Tibial nerve (tissue), 4 donors: ENCODE measurements around the gene KCNMA1. TPM values are rescaled to one million over a fixed set of nuclear protein-coding genes. Genes with fewer than 3 reads are reported as not detected.

Experiments used
- DNase-seq, 2 donors: peaks; one replicate each; pipeline ENCODE4 v3.0.0-alpha.2; 2019; ENCODE audit warnings: low spot score in 2 of 2
- H3K27ac ChIP-seq, 4 donors: fragments of 200-600 bp; sonication (generic) in 3 of 4; one replicate each; pipeline ENCODE4 v1.5.1; 2017 to 2019; ENCODE audit warnings: mild to moderate bottlenecking in 1 of 4
- H3K27me3 ChIP-seq, 2 donors: fragments of 200-600 bp; sonication (generic) in 1 of 2; one replicate each; pipeline versions ENCODE4 v1.5.1 to v1.6.0; 2017 to 2019
- H3K36me3 ChIP-seq, 3 donors: fragments of 200-600 bp; sonication (generic); one replicate each; pipeline ENCODE4 v1.5.1; 2018 to 2019
- H3K4me1 ChIP-seq, 4 donors: fragments of 200-600 bp; sonication (generic) in 3 of 4; one replicate each; pipeline ENCODE4 v1.5.1; 2017 to 2019
- H3K4me3 ChIP-seq, 4 donors: fragments of 200-600 bp; sonication (generic) in 3 of 4; one replicate each; pipeline ENCODE4 v1.5.1; 2017 to 2019; ENCODE audit warnings: mild to moderate bottlenecking in 1 of 4, moderate library complexity in 1 of 4
- H3K9me3 ChIP-seq, 4 donors: fragments of 200-600 bp; sonication (generic) in 3 of 4; one replicate each; pipeline ENCODE4 v1.5.1; 2017 to 2019
- EP300 ChIP-seq, 2 donors: sonication (generic); formaldehyde crosslinking; IDR thresholded peaks; one replicate each; pipeline ENCODE4 v1.6.1; 2017; ENCODE audit warnings: antibody characterized with exemption in 2 of 2, mild to moderate bottlenecking in 1 of 2
- POLR2A ChIP-seq, 2 donors: fragments of 450-650 bp; IDR thresholded peaks; one replicate each; pipeline ENCODE4 v1.6.1; 2017; ENCODE audit warnings: antibody characterized with exemption in 2 of 2, mild to moderate bottlenecking in 2 of 2, moderate library complexity in 2 of 2
- WGBS, 2 donors: methylation state at CpG; one replicate each; pipeline ENCODE4 v1.1.5; 2018; 5-methylcytosine and 5-hydroxymethylcytosine counted together
- total RNA-seq, 4 donors: library from RNA; depleted of rRNA; stranded (reverse); fragments of >200 nt; gene quantifications; one replicate each; pipeline ENCODE4 v1.1.0, GENCODE V29; 2016
- TF ChIP-seq, protein P1 (sequence below), 5 experiments: fragments of 200-600 bp in 3 of 5; fragments of 450-650 bp in 2 of 5; sonication (generic) in 3 of 5; IDR thresholded peaks; one replicate each; pipeline ENCODE4 v1.5.1; 2016 to 2019; ENCODE audit warnings: antibody characterized with exemption in 5 of 5, mild to moderate bottlenecking in 3 of 5, moderate library complexity in 2 of 5

Gene KCNMA1
- total RNA-seq, 4 donors from 2014 or later: 10.2 to 19.9 (median 13.7) TPM

DNA sequence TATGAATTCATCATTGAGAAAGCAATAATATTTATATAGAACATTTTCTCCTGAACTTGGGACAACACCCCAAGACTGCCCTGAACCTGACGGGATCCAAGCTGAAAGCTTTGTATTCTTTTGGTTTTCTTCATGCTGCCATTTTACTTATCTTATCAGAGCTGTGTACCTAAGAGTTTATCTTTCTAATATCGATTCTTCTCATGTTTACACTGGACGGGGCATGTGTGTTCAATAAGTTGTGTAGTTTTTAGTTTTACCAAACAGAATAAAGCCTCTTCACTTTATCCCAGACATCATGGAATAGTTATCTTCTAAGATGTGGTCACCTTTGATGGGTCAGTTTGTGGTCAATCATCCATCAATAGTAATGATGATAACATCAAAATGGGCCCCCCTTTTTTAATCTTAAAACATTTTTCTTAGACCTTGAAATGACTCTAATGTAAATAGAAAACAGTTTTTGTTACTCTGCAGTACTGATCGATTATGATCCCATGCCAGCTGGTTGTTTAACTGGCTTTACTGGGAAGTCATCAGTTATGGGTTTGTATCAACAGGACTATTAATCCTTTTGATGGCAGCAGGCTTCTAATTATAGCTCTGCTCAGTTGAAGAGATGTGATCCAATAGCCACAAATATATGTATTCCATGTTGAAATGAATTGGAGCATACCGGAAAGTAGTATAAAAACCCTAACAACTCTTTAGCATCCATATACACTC, 446.1 kb downstream of the KCNMA1 start:
- no peaks in the 10 kb centered on the region for H3K9me3 ChIP-seq
- H3K36me3 ChIP-seq: no peaks in the 10 kb centered on the region
- no peak overlapping the region for H3K4me3 ChIP-seq
- H3K27ac ChIP-seq: no peak overlapping the region
- H3K4me1 ChIP-seq: no peaks in the 10 kb centered on the region
- TF ChIP-seq POLR2A (IDR thresholded peaks at IDR 0.05): no peak
- TF ChIP-seq EP300 (IDR thresholded peaks at IDR 0.05): no peak
- TF ChIP-seq, protein P1, sequence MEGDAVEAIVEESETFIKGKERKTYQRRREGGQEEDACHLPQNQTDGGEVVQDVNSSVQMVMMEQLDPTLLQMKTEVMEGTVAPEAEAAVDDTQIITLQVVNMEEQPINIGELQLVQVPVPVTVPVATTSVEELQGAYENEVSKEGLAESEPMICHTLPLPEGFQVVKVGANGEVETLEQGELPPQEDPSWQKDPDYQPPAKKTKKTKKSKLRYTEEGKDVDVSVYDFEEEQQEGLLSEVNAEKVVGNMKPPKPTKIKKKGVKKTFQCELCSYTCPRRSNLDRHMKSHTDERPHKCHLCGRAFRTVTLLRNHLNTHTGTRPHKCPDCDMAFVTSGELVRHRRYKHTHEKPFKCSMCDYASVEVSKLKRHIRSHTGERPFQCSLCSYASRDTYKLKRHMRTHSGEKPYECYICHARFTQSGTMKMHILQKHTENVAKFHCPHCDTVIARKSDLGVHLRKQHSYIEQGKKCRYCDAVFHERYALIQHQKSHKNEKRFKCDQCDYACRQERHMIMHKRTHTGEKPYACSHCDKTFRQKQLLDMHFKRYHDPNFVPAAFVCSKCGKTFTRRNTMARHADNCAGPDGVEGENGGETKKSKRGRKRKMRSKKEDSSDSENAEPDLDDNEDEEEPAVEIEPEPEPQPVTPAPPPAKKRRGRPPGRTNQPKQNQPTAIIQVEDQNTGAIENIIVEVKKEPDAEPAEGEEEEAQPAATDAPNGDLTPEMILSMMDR (IDR thresholded peaks at IDR 0.05): no peak
- WGBS, 2 donors: 77 to 88% methylated on average over 5 of the region's 5 CpGs
- H3K27me3 ChIP-seq: no peaks in the 10 kb centered on the region
- no peak for DNase-seq

DNA sequence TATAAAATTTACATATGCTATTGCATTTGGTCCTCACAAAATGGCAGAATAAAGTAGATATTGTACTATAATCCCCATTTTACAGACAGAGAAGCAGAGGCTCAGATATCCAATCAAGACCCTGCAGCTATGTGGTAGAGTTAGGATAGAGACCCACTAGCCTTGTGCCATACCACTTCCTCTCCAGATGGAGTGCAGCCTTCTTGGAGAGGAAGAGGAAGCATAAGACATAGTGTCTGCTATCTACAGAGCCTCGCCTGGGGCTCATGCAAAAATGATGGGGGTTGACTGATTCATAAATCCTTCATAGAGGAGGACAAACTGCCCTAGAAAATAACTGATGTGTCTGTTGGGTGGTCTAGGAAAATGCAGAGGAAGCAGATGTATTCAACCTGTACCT, 447.3 kb downstream of the KCNMA1 start:
- Histone ChIP-seq H3K4me1 (no peaks in the 10 kb centered on the region), H3K27me3 (no peaks in the 10 kb centered on the region), H3K4me3 (no peak overlapping the region), H3K36me3 (no peaks in the 10 kb centered on the region), H3K27ac (no peak overlapping the region), H3K9me3 (no peaks in the 10 kb centered on the region)
- TF ChIP-seq, protein P1 (IDR thresholded peaks at IDR 0.05): no peak
- no peak for TF ChIP-seq POLR2A (IDR thresholded peaks at IDR 0.05)
- TF ChIP-seq EP300 (IDR thresholded peaks at IDR 0.05): no peak
- DNase-seq: no peak
- WGBS, 2 donors: 75 to 93% methylated on average over 1 of the region's 1 CpG

DNA sequence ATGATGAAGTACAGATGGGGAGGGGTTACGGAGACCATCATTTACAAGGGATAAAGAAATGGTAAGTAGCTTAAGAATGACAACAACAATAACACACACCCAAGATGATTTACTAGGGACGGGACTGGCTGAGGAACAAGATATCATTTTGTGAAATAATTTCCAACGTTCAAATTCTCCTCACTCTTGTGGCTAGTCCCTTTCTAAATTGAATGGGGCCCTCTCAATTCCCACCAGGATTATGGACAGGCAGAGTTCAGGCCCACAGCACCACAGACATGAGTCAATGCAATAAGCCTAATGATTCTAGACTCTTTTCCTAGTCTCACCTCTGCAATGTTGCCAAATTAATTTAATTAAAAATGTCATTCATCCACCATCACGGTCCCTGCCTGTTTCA, 448.1 kb downstream of the KCNMA1 start:
- Histone ChIP-seq H3K27ac (no peak overlapping the region), H3K27me3 (no peaks in the 10 kb centered on the region), H3K4me3 (no peak overlapping the region), H3K36me3 (no peaks in the 10 kb centered on the region), H3K9me3 (no peaks in the 10 kb centered on the region), H3K4me1 (no peaks in the 10 kb centered on the region)
- WGBS, 2 donors: 77 to 89% methylated on average over 4 of the region's 4 CpGs
- TF ChIP-seq, protein P1 (IDR thresholded peaks at IDR 0.05): no peak
- TF ChIP-seq EP300 (IDR thresholded peaks at IDR 0.05) (no peak), POLR2A (IDR thresholded peaks at IDR 0.05) (no peak)
- no peak for DNase-seq

DNA sequence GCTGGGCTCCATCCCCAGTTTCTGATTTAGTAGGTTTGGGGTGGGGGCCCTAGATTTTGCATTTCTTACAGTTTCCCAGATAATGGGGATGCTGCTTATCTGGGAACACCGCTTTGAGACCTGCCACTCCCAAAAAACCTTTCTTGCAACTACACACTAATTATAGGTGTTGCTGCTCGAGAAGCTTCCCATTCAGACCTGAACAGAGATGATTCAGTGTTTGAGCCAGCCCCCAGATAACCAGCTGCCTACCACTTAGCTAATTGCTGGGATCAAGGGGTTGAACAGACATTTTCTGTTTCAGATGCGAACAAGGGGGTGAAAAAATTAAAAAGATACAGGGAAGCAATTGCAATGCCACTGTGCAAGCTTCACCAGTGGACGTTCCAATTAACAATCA, 448.5 kb downstream of the KCNMA1 start:
- Histone ChIP-seq H3K36me3 (no peaks in the 10 kb centered on the region), H3K4me3 (no peak overlapping the region), H3K4me1 (no peaks in the 10 kb centered on the region), H3K27ac (no peak overlapping the region), H3K27me3 (no peaks in the 10 kb centered on the region), H3K9me3 (no peaks in the 10 kb centered on the region)
- DNase-seq: no peak
- TF ChIP-seq POLR2A (IDR thresholded peaks at IDR 0.05): no peak
- TF ChIP-seq EP300 (IDR thresholded peaks at IDR 0.05): no peak
- TF ChIP-seq, protein P1 (IDR thresholded peaks at IDR 0.05): no peak
- 78 to 83% methylated on average over 4 of the region's 4 CpGs for WGBS, 2 donors

DNA sequence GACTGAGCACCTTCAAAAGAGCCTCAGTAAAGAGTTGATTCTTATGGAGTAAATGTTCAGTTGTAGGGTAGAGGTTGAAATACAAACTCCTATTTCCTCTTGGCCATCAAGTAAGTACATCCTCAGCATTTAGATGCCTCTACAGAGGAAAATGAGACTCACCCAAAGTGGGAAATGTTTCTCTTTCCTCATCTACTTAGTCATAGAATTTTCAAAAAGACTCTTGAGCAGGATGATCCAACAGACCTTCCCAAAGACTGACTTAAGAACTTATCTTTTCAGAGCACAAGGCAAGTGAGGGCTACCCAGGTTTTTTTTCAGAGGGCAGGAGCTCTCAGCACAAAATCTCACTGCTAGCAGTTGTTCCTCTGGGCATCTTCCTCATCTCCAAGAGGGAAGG, 449.1 kb downstream of the KCNMA1 start:
- Histone ChIP-seq H3K9me3 (no peaks in the 10 kb centered on the region), H3K36me3 (no peaks in the 10 kb centered on the region), H3K4me3 (no peak overlapping the region), H3K27ac (no peak overlapping the region), H3K27me3 (no peaks in the 10 kb centered on the region), H3K4me1 (no peaks in the 10 kb centered on the region)
- no peak for DNase-seq
- no peak for TF ChIP-seq POLR2A (IDR thresholded peaks at IDR 0.05)
- no peak for TF ChIP-seq EP300 (IDR thresholded peaks at IDR 0.05)
- TF ChIP-seq, protein P1 (IDR thresholded peaks at IDR 0.05): no peak
